GM19193 (cell line): ENCODE measurements around the gene TMEFF1.

Experiments used
- POLR2A ChIP-seq: IDR thresholded peaks from 4 replicates; pipeline ENCODE4 v1.6.1; 2011; ENCODE audit not compliant: insufficient read depth, insufficient read length; ENCODE audit errors: extremely low read depth

The TMEFF1 gene

GRCh38 chr9:100577776-100578448, 105.0 kb downstream of the TMEFF1 start, which contains the start of gene CAVIN4:
Gene CAVIN4, plus strand, starts transcription at chr9:100578079. Its CDS starts 65 bp downstream, at chr9:100578144.
- TF ChIP-seq POLR2A, result no peak

- no peak for TF ChIP-seq POLR2A
These were observed 105.7 kb downstream of the TMEFF1 start for GRCh38 chr9:100578610-100579009.

- TF ChIP-seq POLR2A, result no peak
These were observed 106.7 kb downstream of the TMEFF1 start for GRCh38 chr9:100579665-100580064.

GRCh38 chr9:100580257-100580656, 107.3 kb downstream of the TMEFF1 start:
- TF ChIP-seq POLR2A, result no peak

GRCh38 chr9:100581081-100581480, 108.1 kb downstream of the TMEFF1 start:
- no peak for TF ChIP-seq POLR2A

- TF ChIP-seq POLR2A, result no peak
These were observed 108.7 kb downstream of the TMEFF1 start for GRCh38 chr9:100581661-100582060.

GRCh38 chr9:100583014-100583802, 110.3 kb downstream of the TMEFF1 start:
- no peak for TF ChIP-seq POLR2A

GRCh38 chr9:100584951-100585350, 112.0 kb downstream of the TMEFF1 start:
- TF ChIP-seq POLR2A, result no peak

- no peak for TF ChIP-seq POLR2A
These were observed 113.1 kb downstream of the TMEFF1 start for GRCh38 chr9:100586093-100586492.

- TF ChIP-seq POLR2A, result no peak
These were observed 114.4 kb downstream of the TMEFF1 start for GRCh38 chr9:100587375-100587774.

GRCh38 chr9:100589582-100589981, 116.6 kb downstream of the TMEFF1 start:
- no peak for TF ChIP-seq POLR2A

GRCh38 chr9:100590481-100590880, 117.5 kb downstream of the TMEFF1 start:
- TF ChIP-seq POLR2A, result no peak

GRCh38 chr9:100591139-100591538, 118.2 kb downstream of the TMEFF1 start:
- no peak for TF ChIP-seq POLR2A

- no peak for TF ChIP-seq POLR2A
These were observed 118.9 kb downstream of the TMEFF1 start for GRCh38 chr9:100591639-100592412.
